Right hindlimb (tissue), 1 donor: ENCODE data around the gene NDST1.

ENCODE experiments used
- DNase-seq: peaks from one replicate; pipeline ENCODE4 v3.0.0-alpha.2; 2018

Gene NDST1

DNA sequence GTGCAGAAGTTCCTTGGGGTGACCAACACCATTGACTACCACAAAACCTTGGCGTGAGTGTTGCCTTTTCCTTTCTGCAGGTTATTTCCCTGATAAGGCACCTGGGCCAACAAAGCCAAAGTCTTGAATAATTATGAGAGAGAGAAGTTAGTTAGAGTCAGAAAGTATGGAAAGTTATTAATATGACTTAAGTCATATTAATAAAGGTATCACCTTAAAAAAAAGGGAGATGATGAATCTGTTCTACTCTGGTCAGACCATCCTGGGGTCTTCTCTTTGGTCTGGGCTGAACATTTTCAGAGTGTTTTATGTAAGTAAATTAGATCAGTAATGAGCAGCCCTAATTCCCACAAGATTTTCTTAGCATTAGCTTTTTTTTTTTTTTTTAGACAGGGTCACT is 41.8 kb downstream of the NDST1 start:
- no peak for DNase-seq

DNA sequence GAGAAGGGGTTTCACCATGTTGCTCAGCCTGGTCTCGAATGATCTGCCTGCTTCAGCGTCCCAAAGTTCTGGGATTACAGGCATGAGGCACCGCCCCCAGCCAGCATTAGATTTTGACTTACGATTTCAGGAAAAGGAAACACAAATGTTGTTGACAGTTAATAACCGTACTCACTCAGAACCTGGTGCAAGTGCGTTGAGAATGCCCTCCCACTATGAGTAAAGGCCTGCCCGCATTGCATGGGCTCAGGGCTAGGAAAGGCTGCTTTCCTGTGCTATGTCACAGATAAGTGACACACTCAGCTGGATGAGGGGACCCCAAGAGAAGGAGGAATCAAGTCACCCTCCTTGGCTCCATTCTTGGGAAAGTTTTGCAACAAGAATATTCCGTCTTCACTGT is 42.4 kb downstream of the NDST1 start:
- no peak for DNase-seq

DNA sequence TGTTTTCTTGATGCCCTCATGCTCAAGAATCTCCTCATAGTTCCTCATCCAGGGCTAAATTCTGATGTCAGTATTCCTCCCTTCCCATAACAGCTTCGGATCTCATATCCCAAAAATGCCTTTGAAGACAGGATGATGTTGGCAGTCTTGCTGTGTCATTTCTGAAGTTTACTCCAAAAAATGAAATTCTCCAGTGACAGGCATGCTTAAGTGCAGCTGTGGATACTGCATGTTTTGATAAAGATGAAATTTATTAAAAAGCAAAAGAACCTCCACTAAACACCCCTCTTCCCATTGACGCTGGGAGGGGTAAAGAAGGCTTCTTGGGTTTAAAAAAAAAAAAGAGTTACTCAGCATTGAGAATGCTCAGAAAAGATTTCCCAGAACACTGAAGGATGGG is 43.1 kb downstream of the NDST1 start:
- no peak for DNase-seq

DNA sequence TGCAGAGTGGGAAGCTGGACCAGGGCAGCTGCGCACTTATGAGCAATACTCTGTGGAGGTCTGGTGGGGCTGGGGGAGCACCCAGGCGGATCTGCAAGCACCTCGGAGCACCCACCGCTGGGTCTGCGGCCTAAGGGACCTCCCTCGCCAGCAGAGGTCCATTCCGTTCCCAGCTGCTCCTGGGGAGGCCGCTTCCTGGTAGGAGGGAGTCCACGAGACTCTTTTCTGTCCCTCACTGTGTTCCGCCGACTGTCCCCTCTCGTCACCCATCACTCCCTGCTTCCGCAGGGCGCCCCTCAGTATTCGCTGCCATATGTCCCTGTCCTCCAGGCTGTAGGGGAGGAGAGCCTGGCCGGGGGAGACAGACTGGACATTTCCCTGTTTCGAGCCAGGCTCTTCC is 45.5 kb downstream of the NDST1 start:
- no peak for DNase-seq

DNA sequence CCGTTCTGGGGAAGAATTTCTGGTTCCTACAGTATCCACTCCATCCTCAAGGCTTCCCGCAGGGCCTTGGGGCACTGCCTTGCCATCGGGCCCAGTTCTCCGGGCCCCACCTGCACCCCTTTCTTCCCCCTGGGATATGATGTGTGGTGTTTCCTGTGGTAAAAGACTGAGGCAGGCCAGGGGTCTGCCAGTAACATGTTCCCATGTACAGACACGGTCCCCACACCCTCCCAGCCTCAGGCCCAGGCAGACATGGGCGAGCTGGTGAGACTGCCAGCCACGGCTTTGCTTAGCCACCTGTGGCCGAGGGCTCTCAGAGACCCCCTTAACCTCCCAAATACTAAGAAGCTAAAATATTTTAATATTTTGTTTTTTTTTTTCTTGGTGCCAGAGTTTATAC is 46.0 kb downstream of the NDST1 start:
- no peak for DNase-seq

DNA sequence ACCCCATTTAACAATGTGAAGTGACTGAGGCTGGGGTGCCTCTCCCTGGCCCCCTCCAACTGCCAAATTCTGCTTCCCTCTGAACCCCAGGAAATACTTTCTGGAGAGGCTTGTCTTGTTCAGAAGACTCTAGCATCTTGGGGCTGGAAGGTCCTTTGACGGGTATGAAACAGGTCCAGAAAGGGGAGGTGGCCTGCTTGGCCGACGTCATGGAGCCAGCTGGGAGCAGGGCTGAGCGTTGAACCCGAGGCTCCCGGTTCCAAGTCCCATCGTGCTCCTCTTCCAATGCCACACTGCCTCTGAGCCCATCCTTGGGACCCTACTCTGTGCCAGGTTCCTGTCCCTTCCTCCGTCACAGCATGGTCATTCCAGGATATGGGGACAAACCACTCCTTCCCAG is 46.9 kb downstream of the NDST1 start:
- DNase-seq, result no peak

DNA sequence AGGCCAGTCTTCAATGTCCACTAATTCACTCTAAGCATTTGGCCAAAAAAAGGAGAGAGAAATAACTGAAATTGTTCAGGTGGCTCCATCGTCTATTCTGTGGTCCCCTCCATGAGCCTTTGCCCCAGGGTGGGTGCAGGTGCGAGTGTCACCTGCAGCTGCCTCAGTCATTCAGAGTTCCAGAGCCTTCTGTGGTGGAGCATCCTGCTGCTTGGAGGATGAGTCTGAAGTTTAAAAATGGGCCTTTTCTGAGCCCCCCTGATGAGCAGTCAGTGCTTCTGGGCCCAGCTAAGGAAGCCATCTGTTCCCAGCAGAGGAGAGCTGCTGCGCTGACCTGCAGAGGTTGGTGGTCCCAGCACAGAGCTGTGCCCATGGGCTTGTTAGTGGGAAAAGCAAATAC is 48.2 kb downstream of the NDST1 start:
- DNase-seq, result no peak

DNA sequence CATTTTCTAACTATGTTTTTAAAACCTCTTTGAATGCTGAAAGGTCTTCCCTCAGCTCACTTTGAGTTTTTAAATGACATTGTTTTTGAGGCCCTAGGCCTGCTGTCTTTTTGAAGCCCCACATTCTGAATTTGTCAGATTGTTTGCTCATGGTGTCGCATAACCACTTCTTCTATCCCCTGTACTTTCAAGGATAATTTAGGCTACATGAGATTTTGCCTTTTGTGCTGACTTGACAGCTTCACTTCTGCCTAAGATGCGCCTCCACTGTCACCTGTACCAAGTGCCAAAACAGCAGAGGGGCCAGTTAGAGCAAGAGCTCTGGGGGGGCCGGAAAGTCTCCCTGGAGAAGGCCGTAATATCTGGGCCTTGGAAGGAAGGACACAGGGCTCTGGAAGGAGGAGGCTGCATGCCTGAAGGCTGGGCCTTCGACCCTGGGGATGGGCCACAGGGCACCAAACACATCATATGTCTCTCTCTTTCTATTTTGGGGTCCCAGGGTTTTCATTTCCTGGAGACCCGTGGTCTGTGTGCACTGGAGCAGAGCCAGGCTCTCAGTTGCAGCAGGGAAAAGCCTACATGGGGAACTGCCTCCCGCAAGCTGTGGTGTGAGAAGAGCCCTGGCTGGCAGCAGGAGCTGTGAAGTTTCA is 49.1 kb downstream of the NDST1 start:
- DNase-seq, result no peak

DNA sequence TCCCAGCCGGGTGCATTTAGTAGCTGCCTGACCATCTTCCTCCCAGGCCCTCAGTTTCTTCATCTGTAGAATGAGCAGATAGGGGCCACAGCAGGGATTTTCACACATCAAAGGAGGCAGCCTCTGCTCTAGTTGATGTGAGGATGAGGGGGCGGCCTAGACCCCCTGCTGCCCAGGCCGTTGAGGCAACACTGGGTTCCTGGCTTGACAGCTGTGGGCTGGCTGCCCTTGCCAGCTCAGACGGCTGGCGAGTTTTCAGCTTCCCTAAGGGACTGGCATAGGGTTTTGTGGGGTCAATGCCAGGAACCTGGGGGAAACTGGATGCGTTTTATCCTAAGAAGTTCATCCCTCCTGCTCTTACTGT is 49.6 kb downstream of the NDST1 start:
- DNase-seq, result no peak

DNA sequence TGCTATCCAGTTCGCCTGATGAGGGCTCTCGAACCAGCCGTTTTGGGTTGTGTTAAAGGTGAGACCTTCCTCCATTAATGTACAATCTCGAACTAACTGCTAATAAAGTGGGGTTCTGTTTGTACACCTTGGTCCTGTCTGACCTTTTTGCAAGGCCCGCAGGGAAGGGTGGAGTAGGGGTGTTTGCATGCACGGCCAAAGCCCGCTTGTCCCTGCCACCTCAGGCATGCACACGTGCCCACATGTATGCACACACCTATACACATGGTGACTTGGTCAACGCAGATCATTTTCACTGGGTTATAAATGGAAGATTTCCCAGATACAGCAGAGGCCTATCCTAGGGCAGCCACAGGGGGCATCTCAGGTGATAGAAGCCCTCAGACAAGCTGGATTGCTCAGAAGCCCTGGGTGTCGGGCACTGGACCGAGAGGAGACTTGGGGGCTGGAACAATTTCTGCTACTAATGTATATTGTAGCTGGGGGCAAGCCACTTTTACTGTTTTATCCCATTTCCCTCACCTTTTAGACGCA is 50.2 kb downstream of the NDST1 start:
- DNase-seq, result no peak

DNA sequence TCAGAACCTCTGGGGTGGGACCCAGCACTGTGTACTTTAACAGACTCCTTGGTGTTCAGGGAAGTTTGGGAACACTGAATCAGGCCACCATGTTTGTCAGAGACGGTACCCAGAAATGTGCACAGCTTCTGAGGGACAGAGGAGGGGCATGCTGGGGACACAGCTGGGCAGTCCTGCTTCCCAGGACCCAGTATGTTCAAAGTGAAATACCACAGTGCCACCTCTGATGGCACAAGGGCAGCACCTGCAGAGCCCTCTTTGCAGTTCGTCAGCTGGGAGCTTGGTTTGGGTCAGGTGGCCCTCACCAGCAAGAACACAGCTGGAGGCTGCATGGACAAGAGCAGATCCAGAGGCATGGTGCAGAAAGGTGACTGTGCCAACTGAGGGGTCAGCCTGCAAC is 51.2 kb downstream of the NDST1 start:
- DNase-seq, result no peak

DNA sequence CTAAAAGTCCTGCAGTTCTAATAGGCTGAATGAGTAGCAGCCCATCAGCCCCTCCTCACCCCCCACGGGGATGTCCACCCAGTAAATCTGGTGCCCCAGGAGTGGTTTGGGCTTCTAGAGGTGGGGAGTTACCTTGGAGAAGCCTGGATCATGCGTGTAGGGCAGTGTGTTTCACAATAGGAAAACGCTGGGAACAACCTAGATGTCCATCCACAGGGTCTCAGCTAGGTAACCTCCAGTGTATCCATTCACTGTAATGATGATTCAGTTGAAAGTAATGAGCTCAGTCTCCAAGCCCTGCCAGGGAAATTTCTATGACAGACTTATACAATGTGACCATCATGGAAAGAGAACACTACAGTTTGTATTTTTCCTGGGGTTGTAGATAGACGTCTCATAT is 51.8 kb downstream of the NDST1 start:
- no peak for DNase-seq

DNA sequence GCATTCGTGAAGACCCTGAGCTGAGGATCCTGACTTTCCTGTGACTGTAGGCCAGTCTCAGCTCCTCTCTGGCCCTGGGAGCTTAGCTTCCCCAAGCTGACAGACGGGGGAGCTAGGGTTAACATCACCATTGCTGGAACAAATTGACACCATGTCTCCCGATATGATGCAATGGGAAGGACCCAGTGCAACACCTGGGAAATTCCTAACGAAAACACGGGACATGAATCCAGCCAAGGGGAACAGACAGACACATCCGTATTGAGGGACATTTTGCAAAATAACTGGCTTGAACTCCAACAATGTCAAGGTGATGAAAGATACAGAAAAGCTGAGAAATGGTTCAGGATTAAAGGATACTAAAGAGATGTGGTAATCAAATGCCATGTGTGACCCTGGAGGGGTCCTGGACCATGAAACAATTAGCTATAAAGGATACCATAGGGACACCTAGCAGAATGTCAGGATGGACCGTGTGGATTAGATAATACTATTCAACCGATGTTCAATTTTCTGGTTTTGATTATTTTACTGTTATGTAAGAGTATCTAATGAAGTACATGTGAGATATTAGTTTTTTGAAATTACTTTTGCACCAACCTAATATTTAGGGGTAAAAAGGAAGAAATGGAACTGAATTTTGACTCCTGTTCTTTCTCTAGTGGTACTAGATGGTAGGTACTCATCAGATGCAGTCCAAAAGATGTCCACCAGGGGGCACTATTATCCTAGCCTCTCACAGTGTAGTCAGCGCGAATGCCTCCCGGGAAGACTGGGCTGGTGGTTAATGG is 52.7 kb downstream of the NDST1 start:
- peak; percentile 88 for DNase-seq

DNA sequence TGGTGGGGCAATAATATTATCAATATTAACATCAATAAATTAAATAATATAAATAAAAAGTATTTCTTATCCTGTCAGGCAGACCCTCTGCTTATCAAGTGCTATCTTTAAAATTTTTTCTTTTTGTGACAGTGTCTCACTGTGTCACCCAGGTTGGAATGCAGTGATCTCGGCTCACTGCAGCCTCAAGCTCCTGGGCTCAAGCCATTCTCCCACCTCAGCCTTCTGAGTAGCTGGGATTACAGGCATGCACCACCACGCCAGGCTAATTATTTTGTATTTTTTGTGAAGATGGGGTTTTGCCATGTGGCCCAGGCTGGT is 53.2 kb downstream of the NDST1 start:
- DNase-seq, result no peak

DNA sequence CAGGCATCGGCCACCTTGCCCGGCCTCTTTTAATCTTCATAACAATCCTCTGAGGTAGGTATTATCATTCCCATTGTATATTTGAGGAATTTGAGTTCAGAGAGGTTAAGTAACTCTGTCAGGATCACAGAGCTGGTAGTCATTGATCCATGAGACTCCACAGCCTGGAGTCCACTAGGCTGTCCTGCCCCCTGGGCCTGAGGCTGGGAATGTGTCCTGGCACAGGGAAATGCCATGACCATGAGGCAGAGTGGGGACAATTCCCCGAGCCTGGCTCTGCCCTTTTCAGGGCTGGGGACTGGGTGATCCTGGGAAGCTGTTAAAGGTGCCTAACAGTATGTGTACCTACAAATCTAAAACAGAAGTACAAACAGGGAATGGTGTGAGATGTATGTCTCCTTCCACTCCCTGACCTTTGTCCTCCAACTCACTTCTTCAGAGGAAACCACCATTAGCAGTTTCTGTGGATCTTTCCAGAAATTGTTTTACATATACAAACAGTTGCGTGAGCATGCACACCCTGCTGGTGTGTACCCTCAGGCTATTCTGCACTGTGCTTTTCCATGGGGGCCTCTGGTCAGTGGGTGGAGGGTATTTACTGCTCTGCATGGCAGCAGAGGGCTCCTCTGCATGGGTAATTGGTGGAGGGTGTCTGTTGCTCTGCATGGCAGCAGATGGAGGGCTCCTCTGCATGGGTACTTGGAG is 53.8 kb downstream of the NDST1 start:
- DNase-seq, result no peak

DNA sequence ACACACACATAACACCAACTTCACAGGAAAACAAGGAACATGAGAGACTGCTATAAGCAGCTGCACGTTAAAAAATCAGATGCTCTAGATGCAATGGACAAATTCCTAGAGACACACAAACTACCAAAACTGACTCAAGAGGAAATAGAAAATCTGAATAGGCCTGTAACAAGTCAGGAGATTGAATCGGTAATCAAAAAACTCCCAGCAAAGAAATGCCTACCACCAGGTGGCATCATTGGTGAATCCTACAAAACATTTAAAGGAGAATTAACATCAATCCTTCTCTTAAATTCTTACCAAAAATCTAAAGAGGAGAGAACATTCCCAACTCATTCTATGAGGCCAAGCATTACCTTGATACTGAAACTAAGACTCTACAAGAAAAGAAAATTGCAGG is 54.9 kb downstream of the NDST1 start:
- DNase-seq, result no peak

DNA sequence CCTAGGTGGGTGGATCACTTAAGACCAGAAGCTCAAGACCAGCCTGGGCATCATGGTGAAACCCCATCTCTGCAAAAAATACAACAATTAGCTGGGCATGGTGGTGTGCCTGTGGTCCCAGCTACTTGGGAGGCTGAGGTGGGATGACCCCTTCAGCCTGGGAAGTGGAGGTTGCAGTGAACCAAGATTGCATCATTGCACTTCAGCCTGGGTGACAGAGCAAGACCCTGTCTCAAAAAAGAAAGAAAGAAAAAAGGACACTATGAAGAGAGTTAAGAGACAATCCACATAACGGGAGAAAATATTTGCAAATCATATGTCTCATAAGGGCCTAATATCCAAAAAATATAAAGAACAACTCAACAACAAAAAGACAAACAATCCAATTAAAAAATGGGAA is 57.9 kb downstream of the NDST1 start:
- no peak for DNase-seq

DNA sequence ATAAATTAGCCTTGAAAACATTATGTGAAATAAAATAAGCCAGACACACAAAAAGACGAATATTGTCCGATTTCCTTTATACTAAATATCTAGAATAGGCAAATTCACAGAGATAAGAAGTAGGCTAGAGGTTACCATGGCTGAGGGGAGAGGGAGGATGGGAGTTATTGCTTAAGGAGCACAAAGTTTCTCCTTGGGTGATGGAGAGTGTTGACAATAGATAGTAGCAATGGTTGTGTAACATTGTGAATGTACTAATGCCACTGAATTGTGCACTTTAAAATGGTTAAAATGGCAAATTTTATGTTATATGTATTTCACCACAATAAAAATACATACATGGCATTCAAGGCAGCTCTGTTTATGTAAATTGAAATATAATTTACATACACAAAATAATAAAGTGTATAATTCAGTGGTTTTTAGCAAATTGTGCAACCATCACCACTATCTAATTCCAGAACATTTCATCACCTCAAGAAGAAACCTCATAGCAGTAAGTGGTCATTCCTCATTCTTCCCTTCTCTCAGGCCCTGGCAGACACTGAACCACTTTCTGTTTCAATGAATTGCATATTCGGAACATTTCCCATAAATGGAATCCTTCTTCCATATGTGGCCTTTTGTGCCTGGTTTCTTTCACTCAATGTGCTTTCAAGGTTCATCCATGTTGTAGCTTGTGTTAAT is 59.2 kb downstream of the NDST1 start:
- DNase-seq, result no peak

DNA sequence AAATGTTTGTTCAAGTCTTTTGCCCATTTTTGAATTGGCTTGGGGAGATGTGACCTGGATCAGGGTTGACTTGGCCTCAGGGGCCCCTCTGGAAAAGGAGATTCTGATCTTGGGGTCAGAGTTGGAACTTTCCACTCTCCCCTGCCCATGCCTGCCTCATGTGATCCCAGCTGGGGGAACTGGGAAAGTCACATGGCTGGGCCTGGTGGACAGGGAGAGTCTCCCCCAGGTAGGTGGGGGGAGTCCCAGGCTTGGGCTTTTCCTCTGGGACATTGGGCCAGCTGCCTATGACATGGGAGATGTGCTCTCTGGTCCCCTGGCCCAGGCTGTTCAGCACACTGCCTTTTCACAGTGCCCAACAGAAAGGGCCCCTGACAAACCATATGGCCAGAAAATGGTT is 60.7 kb downstream of the NDST1 start:
- no peak for DNase-seq

DNA sequence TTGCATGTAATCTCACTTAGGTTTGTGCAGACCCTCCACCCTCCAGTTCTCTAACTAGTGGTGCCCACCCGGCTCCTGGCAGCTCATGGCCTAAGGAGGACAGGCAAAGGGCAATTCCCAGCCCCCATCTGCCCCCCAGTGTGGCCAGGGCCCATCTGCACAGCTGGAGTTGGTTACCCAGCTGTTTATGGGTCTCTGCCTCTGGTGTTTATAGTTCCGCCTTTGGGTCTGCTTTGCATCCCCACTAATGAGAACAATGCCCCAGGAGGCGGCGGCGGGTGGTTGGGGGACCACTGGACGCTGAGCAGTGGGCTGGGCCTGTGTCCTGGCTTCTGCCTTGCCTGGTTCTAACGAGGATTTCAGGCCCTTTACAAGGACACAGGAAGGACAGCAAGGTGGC is 62.4 kb downstream of the NDST1 start:
- no peak for DNase-seq

DNA sequence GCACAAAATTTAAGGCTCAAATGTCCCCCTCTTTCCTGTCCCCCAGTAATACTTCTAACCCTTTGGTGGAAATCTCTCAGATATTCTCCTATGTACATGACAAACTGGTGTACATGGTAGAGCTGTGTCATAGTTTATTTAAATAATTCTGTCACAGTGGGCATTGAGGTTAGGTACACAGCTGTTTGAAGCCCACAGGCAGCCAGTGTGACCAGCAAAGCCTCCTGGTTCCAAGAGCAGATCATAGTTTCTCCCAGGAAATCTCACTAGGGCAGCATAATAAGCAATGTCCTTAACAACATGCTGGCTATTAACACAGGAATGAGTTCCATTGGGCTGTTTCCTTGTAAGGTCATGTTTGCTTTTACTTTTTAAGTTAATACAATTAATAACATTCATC is 63.9 kb downstream of the NDST1 start:
- no peak for DNase-seq

DNA sequence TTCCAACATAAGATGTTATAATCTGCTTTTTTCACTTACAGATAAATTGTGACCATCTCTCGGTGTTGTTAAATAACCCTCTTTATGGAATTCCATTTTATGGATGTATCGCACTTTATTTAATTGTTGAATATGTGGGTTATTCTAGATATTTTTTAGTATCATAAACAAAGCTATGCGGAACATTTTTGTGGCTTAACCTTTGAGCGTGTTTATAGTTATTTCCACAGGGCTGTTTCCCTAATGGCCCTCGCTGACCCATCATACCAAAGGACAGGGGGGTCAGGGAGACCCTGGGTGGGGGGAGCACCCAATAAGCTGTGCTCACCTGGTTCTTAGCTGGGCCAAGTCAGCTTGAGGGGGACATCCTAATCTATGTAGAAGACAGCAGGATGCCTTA is 65.3 kb downstream of the NDST1 start:
- DNase-seq, result no peak
